Left cardiac atrium (tissue), 4 donors: Measurements from ENCODE around the gene NOVA1. TPM values are rescaled to one million over a fixed set of nuclear protein-coding genes. Genes with fewer than 3 reads are reported as not detected.

Experiments
- ATAC-seq, 2 donors: fragments of 200-7000 bp; cut with Tn5 transposase; one replicate each; pipeline ENCODE4 v1.9.1; 2020; ENCODE audit warnings: mild to moderate bottlenecking in 2 of 2, moderate library complexity in 2 of 2
- DNase-seq: peaks from one replicate; pipeline ENCODE4 v3.0.0-alpha.2; 2020
- intact Hi-C, 2 donors: fragments of 100-400 bp; cut with DNase I; formaldehyde crosslinking; loops; one replicate each; pipeline versions ENCODE4 v1.14.1 to v1.15.1; 2022 to 2023
- total RNA-seq, 2 donors: library from RNA; stranded (reverse); fragmentation: NEBNext Ultra II Directional; extraction: Animal tissue kit (Norgen Biotek cat#: 25700); gene quantifications; one replicate each; pipeline ENCODE4 v1.2.1, GENCODE V29; 2021
- donor health status: DM: no; HTN: yes; CAD: no.
- donor health status: DM: no; HTN: yes; CAD: no; lungs with severe emphysema.
- donor health status: DM: yes; HTN: yes; CAD: no.
- donor health status: Dilated cardiomyopathy.

The NOVA1 gene
- total RNA-seq, 2 donors from 2014 or later, result 2.9 to 4.8 TPM

DNA sequence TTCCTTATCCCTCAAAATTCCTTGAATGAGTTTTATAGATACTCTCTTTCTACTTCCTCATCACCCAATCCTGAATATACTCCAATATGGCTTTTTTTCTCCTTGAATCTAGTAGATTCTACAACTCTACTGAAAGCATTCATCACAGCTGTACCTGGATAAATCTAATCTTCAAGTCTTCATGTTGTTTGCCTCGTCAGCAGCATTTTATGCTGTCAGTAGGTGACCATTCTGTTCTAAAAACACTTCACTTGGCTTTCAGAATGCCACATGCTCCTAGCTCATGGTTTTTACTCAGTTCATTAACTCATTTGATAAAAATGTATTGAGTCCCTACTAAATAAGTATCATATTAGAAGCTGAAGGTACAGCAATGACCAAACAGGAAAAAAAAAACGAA is 113.3 kb downstream of the NOVA1 start:
- DNase-seq (no peak), ATAC-seq (no peak)
- intact Hi-C loops, result no loop called here

DNA sequence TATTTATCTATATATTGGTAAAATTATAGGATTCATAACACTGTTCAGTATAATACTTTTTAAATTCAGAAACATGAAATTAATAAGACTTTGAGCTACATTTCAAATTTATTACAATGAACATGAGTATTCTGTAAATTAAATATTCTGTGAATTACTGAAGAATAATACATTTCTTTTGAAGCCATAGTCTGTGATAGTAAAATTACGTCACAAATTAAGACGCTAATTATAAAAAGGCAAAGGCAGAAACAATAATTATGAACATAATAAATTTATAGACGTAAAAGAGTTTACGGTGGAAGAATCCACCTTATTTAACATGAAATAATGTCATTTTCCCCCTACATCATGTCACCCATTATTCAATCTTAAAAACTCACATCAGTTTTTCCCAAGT is 118.9 kb downstream of the NOVA1 start:
- no peak for ATAC-seq
- intact Hi-C loops, result no loop called here

DNA sequence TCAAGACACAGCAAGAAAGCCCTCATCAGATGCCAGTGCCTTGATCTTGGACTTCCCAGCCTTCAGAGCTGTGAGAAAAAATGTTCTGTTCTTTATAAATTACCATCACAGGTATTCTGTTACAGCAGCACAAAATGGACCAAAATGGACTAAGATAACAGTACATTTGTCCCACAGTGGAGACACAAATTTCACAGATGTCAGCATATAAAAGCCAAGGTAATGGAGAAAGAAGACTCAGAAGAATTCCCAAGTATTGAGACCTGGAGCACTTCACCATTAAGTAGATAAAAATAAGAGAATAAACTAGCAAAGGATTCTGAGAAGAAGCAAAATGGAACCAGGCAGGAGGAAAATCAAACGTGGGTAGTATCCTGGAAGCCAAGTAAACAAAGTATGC is 131.0 kb downstream of the NOVA1 start:
- ATAC-seq (no peak), DNase-seq (no peak)
- intact Hi-C loops, result no loop called here

More for the DNA sequence above, 118.9 kb downstream of the NOVA1 start:
- no peak for DNase-seq

DNA sequence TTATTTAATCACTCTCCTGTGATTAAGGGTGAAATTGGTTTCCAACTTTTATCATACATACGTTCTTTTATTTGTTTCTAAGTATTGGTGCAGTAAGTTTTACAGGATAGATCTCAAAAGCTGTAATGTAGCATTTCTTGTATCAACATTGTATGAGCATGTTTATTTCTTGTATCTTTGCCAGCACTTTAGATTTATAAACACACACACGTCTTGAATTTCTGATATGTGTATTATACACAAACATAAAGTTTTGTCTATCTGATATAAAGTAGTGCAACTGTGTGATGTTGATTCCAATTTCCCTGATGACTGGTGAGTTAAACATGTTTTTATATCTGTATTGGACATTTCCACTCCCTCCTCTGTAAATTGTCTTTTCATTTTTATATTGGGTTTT is 134.7 kb downstream of the NOVA1 start:
- DNase-seq (no peak), ATAC-seq (no peak)
- intact Hi-C loops, result no loop called here

DNA sequence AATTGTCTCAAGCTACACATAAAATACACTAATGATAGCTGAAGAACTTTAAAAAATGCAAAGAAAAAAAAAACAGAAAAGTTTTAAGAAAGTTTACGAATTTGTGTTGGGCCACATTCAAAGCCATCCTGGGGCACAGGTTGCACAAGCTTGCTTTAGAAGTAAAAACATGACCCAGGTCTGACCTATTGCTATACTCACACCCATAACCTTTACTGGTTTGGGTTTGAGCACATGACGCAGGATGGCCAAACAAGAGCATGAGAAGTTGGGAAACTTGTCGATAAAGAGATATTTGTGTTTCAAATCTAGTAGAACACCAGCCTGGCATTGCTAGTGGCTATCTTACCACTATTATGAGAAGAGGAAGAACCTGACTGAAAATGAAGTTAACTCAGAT is 143.7 kb downstream of the NOVA1 start:
- intact Hi-C loops, result no loop called here
- ATAC-seq (no peak), DNase-seq (no peak)

DNA sequence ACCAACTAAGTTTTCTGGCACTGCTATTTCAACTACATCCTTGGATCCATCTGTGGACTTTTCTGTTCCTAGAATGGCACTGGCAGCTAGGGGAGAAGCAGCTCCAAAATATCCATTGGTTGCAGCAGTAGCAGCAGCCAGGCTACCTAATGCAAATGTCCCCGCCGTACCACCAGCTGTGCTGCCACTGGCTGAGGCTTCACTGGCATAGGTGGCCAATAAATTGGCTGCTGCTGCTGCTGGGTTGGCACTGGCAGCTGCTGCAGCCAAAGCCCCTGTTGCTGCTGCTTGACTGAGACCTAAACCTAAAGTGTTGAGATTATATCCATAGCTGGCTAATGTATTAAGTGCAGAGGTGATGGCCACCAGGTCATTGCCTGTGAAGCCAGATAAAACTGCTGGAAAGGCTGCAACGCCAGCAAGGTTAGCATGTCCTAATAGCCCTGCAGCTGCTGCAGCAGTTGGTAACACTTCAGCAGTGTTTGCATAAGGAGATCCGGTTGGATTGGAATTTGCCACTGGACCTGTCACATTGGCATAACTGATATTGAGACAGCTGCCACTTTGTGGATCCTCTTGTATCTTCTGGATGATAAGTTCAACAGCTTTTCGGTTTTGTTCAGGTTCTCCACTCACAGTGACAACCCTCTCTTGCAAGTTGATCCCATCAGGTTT is 149.5 kb downstream of the NOVA1 start:
- no peak for ATAC-seq
- intact Hi-C loops, result no loop called here
- no peak for DNase-seq

DNA sequence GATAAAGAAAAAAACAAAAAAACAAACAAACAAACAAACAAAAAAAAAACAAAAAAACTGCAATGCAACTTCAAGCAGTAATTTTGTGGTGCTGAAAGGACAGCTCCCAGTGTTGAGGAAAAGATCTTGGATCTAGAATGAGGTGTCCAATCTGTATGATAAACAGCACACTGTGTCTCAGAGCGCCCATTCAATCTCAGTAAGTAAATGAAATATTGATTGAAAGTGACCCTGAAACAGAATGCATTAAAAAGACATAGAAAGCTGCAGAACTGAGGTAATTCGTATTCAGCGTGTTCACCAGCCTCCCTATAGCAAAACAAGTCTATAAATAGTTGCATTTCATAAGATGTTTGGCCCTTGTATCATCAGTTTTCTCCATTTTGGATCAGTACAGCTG is 153.0 kb downstream of the NOVA1 start:
- intact Hi-C loops, result no loop called here
- no peak for DNase-seq
- ATAC-seq, result no peak

DNA sequence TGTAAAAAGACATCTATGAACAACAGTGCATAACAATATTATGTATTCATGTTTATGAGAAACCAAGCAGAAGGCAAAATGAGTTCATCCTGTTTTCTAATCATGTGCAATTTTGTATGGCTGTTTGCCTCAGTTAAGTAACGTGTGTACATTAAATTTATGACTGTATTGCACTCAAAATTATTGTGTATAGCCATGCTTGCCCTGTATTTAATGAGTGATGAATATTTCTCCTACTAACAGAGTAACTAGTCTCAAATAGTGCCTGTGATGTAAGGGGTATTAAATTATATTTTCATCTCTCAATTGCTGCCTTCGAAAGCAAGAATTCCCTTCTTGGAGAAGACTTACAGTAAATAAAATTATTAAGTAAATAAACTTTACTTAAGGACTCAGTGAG is 154.2 kb downstream of the NOVA1 start:
- ATAC-seq (no peak), DNase-seq (no peak)
- intact Hi-C loops, result no loop called here

DNA sequence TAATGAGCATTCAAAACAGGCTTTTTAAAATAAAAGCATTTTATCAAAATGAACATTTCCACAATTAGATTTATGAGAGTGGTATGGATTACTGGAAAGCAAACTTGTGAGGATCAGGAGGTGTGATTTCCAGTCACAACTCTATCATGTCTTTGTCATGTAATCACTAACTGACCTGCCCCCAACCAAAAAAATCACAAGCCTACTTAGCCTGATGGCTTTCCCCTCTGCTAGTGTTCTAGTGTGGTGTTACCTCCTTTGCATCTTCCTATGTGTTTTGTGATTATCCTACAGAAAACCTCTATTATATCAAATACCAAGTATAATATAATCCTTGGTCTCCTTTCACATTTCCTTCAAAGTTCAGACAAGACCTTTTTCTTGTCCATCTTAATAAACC is 168.6 kb downstream of the NOVA1 start:
- ATAC-seq, result no peak
- intact Hi-C loops, result no loop called here
- DNase-seq, result no peak

DNA sequence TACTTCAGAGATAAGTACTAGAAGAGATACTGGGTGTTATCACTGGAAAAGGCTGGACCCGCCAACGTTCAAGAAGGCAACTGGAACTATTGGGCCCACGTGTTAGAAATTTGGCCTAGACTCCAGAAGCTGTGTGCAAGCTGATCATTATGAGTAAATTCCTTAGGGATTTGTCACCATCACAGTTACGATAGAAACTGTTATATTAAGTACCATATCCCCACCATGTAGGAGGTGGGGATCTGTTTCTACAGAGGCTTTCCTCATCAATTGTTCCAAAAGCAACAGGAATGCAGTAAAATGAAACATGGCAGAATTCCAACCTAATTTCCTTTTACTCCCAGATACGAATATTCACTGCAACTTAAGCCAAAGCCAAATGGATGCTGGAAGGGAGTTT is 170.7 kb downstream of the NOVA1 start:
- ATAC-seq (peak; percentile 30 to 53), DNase-seq (no peak)
- intact Hi-C loops, result no loop called here

DNA sequence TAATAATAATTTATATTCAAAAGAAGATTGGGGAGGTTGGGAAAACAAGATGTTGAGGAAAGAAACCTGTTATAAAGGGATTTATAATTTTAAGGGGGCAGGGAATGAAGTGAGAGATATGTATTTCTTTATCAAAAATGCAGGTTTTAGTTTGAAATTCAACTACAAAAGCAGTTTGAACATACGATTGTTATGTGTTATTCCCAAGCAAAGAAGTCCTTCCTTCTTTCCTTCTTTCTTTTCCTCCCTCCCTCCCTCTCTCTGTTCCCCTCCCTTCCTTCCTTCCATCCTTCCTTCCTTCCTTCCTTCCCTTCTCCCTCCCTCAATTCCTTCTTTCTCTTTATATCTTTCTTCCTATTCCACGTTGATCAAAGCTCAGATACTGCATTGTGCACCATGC is 173.3 kb downstream of the NOVA1 start:
- ATAC-seq, result no peak
- DNase-seq, result no peak
- intact Hi-C loops, result no loop called here

DNA sequence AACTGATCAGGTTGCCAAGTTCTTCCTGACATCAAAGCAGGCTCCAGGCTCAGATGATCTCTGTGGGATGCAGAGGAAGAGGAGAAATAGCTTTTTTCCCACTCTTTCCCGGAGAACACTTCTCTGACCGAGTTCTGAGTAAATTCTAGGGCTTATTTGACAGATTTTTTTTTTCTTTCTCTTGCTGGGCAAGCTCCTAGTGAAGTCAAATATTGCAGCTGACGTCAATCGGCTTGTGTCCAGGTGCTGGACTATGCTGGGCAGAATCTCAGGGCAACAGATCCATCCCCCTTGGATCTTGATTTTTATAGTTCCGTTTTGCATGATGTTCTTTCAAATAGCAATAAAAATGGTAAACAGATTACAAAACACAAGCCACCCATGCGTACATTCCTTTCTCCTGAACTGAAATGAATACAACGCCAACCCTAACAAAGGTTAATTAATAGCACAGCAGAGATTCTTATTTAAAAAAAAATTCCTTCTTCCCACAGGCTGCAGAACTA is 182.2 kb downstream of the NOVA1 start:
- ATAC-seq, result peak in 1 of 2 donors; percentile 15
- peak; percentile 24 for DNase-seq
- intact Hi-C loops, result no loop called here

DNA sequence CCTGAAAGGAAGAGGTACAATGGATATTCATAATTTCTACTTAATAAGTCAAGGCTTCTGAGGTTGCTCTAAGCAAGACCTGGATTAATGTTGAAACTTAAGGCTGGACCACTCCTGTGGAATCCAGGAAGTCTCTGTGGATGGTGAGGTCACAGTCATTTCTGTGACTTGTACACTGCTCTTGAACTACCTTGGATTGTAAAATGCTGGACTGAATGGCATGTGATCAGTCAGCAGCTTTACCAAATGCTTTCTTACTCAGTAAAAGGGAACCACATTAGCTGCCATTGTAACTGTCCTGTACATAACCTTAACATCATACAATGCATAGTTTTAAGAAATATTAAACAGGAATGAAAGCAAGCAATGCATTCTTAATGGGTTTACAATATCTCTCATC is 182.9 kb downstream of the NOVA1 start:
- ATAC-seq, result no peak
- intact Hi-C loops, result no loop called here

DNA sequence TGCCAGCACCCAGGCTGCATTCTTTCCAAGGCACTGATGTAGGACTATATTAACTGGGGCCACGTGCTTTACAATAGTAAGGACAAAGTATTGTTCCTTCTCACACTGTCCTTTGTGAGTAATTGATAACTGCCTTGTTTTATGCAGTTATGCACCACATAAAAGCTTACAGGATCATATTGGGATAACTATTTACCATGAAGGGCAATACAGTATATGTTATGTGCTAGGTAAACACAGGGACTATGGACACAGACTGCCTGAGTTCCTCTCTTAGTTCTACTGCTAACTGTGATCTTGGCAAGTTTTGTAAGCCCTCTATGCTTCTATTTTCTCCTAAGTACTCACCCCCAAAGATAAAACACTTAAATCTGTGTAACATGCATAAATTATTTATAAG is 183.7 kb downstream of the NOVA1 start:
- intact Hi-C loops, result no loop called here
- ATAC-seq (no peak), DNase-seq (no peak)

More for the DNA sequence above, 182.9 kb downstream of the NOVA1 start:
- DNase-seq, result no peak

DNA sequence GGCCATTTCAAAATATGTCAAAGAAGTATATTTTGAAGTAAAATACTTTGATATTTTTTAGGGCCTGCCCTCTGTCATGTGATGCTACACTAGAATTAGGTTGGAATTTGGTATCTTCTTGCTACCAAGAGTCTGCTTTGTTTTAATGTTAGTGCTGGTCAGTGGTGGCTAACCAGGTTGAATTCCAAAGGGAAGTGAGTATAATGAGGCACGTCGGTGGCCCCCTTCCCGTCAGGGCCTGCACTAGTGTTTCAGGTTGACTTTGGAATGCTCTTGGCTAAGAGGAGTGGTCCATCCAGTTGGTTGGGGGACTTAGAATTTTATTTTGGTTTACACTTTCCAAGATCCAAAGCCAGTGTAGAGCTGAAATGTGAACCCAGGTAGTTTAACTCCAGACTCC is 185.4 kb downstream of the NOVA1 start:
- no peak for DNase-seq
- no peak for ATAC-seq
- intact Hi-C loops, result no loop called here

DNA sequence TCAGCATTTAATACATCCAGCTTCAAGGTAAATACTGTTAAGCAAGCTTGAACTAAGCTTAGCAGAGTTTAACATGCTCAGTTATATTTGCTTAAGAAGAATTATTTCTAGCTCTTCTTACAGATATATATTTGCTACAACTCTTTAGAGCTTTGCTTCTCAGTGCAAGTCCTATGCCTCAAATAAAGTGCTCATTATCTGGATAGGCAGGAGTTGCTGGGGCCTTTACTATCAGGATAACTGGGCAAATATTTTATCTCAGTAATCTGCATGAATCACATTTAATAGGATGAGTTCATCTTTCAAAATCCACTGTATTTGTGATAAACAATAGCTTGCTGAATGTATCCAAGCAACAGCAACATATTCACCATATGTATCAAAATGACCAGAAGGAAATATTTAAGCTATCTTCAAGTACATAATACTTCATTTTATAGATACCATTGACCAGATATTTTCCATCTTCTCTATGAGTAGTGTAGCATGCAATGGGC is 187.6 kb downstream of the NOVA1 start:
- DNase-seq, result no peak
- intact Hi-C loops, result no loop called here
- no peak for ATAC-seq

DNA sequence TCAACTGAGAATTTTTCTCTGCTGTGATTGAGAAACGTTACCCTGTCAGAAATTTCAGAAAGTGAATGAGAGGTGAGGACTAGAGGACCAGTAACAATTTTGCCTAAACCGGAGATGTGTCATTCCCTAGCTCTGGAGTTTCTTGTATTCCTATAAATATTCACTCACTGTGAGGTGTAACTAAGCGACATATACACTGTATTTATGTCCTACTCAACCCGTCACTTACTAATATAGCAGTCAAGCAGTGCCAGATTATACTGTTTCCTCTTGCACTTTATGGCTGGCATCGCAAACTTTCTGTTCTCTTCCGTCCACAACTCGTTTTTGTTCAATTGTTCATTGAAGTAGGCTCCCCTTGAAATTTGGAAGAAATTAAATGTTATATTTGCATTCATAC is 192.9 kb downstream of the NOVA1 start:
- ATAC-seq, result no peak
- DNase-seq, result no peak
- intact Hi-C loops, result no loop called here

DNA sequence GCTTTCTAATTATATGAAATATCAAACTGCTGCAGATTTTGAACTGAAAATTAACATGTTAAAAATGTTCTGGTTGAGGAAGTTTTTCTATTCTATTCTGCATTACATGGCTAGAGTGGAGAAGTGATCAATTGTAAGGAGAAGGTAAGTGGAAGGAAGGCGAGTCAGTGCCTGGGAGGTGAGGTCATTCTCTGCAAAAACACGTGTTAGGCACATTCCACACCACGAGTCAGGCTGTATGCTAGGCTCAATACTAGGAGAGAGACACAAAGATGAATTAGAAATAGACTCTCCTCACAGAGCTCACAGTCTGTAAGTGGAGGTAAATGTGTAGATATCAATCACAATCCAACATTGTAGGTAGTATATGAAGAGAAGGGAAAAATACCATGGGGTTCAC is 194.1 kb downstream of the NOVA1 start:
- intact Hi-C loops, result no loop called here

DNA sequence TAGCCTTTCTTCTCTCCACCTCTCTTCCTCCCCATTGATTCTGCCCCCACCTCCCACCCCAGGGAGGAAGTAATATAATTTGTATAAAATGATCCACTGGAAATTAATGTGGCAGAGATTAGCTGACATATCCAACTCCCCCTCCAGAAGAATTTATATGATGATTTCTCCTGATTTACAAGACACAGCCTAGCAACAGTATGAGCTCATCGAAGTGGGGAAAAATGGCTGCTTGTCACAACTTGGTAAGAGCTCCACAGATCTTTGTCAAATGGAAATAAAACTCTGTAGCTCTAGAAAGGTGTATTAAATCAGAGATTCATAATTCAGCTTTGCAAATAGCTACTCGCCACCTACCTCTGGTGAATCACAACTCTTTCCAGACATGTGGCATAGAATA is 195.7 kb downstream of the NOVA1 start:
- no peak for DNase-seq
- intact Hi-C loops, result no loop called here
- ATAC-seq, result no peak

More for the DNA sequence above, 194.1 kb downstream of the NOVA1 start:
- no peak for ATAC-seq
- no peak for DNase-seq

DNA sequence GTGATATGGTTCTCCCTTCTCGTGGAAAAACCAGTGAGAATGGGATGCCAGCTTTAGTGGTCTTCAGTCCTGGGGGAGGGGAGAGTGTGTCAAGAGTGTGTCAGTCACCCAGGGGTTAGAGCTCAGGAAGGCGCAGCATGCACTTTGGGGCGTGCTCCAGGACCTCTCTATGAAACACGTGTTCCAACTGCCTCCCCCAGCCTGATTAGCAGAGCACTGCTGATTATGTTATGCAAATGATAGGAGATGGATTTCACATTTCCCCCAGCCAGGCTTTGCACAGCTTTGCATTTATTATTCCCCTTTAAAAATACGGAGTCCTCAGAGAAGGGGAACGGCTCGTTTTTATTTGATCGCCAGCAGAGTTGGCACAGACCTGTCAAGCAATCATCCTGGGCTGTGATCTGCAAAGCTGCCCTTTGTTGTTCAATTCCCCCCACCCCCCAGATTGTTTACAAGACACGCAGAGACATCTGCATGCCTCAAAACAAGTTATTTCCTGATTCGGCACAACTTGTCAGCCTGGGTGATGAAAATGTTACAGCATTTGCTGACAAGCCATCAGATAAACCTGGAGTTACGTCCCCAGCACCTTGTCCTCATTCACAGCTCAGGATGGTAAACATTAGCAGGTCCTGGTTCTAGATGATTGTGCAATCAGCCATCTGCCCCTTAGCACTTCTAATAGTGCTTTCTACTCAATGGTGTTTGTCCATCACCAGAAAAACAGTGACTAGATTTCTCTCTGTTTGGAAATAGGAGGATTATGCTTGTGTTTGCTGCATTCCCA is 196.5 kb downstream of the NOVA1 start:
- intact Hi-C loops, result no loop called here
- ATAC-seq, result no peak
- DNase-seq, result no peak

DNA sequence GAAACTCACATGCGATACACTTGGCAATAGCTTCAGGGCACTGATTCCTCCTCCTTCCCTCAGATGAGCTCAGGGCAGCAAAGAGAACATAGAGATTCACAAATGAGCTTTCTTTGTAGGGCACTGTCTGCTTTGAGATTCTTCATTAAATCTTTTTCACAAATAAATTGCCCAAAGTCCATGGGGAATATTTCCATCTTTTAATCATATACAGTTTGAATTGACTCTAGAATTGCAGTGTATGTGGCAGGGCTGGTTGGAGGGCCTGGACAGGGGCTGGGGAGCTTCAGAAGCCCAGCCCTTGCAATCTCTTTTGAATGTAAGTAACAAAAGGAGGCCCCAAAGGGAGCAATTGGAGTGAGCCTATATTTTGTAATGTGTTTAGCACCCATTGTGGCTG is 197.5 kb downstream of the NOVA1 start:
- ATAC-seq (no peak), DNase-seq (no peak)
- intact Hi-C loops, result no loop called here
